ENCODE results near the gene SCRN1.

SCRN1 gene

GRCh38 chr7:29989257-29989995, at the start of gene SCRN1:
TSS of gene SCRN1 (minus strand) at chr7:29989801. CDS start at chr7:29969067, 20,734 bp downstream.
- peak; percentile 65 for DNase-seq

GRCh38 chr7:30038196-30038980, 48.8 kb upstream of the SCRN1 start:
- DNase-seq = no peak

- no peak for DNase-seq
Measured at GRCh38 chr7:30036220-30036619, 46.6 kb upstream of the SCRN1 start.

- no peak for DNase-seq
Measured at GRCh38 chr7:30034501-30034900, 44.9 kb upstream of the SCRN1 start.

GRCh38 chr7:30032310-30033125, 42.9 kb upstream of the SCRN1 start:
- DNase-seq = peak; percentile 45

- DNase-seq = no peak
Measured at GRCh38 chr7:30029696-30030095, 40.1 kb upstream of the SCRN1 start.

GRCh38 chr7:30028749-30029635, 39.4 kb upstream of the SCRN1 start:
- peak; percentile 40 for DNase-seq

- peak; percentile 87 for DNase-seq
Measured at GRCh38 chr7:30028216-30028748, 38.7 kb upstream of the SCRN1 start, which contains the start of gene PLEKHA8. TSS of gene PLEKHA8 (plus strand) at chr7:30028412. CDS start at chr7:30028763, 351 bp downstream.

- DNase-seq = no peak
Measured at GRCh38 chr7:30027740-30028215, 38.2 kb upstream of the SCRN1 start.

GRCh38 chr7:30027065-30027456, 37.5 kb upstream of the SCRN1 start:
- peak; percentile 47 for DNase-seq

- peak; percentile 99 for DNase-seq
Measured at GRCh38 chr7:30026229-30027064, 36.8 kb upstream of the SCRN1 start, which contains the start of gene FKBP14. TSS of gene FKBP14 (minus strand) at chr7:30026702. CDS start at chr7:30026508, 194 bp downstream.

- no peak for DNase-seq
Measured at GRCh38 chr7:30023524-30023923, 33.9 kb upstream of the SCRN1 start.

GRCh38 chr7:30022991-30023390, 33.4 kb upstream of the SCRN1 start:
- no peak for DNase-seq

GRCh38 chr7:30020535-30020934, 30.9 kb upstream of the SCRN1 start:
- no peak for DNase-seq

GRCh38 chr7:30019960-30020359, 30.4 kb upstream of the SCRN1 start:
- no peak for DNase-seq

GRCh38 chr7:30019387-30019786, 29.8 kb upstream of the SCRN1 start:
- DNase-seq = no peak

- no peak for DNase-seq
Measured at GRCh38 chr7:30018451-30018850, 28.9 kb upstream of the SCRN1 start.

- no peak for DNase-seq
Measured at GRCh38 chr7:30012757-30013156, 23.2 kb upstream of the SCRN1 start.

GRCh38 chr7:30010021-30010420, 20.4 kb upstream of the SCRN1 start:
- DNase-seq = no peak

GRCh38 chr7:30005464-30005863, 15.9 kb upstream of the SCRN1 start:
- no peak for DNase-seq

GRCh38 chr7:30003098-30003497, 13.5 kb upstream of the SCRN1 start:
- DNase-seq = no peak
